HL-60 (cell line): ENCODE results near the gene RGL1.

Experiments
- DNase-seq, 2 experiments: peaks; one replicate each; pipeline ENCODE4 v3.0.0-alpha.2; 2010 to 2020; ENCODE audit warnings: low read depth in 1 of 2, low spot score in 1 of 2
- H3K27ac ChIP-seq: fragments of 250-450 bp; sonication (Bioruptor Pico); replicated peaks from 2 replicates; pipeline ENCODE4 v1.5.1; 2020; ENCODE audit warnings: mild to moderate bottlenecking, moderate library complexity
- H3K27me3 ChIP-seq: fragments of 250-450 bp; sonication (Bioruptor Pico); 2 replicates; pipeline ENCODE4 v1.5.1; 2021; ENCODE audit warnings: mild to moderate bottlenecking, moderate library complexity; ENCODE audit not compliant: insufficient read depth, poor library complexity, severe bottlenecking
- H3K4me3 ChIP-seq: replicated peaks from 2 replicates; pipeline ENCODE4 v1.5.1; 2011; ENCODE audit warnings: mild to moderate bottlenecking, control low read depth, low read length; ENCODE audit not compliant: insufficient read depth
- CTCF ChIP-seq: IDR thresholded peaks from one replicate; pipeline ENCODE4 v1.5.1; 2011; ENCODE audit warnings: low read length, control low read depth, inconsistent platforms; ENCODE audit not compliant: insufficient read depth
- GABPA ChIP-seq: IDR thresholded peaks from 2 replicates; pipeline ENCODE4 v1.6.1; 2012; ENCODE audit warnings: low read depth
- POLR2AphosphoS5 ChIP-seq: IDR thresholded peaks from 2 replicates; pipeline ENCODE4 v1.6.1; 2012; ENCODE audit warnings: low read depth
- SPI1 ChIP-seq: IDR thresholded peaks from 2 replicates; pipeline ENCODE4 v1.6.1; 2012; ENCODE audit warnings: low read depth, mild to moderate bottlenecking, borderline replicate concordance
- TF ChIP-seq, protein P1 (sequence below): IDR thresholded peaks from 2 replicates; pipeline ENCODE4 v1.6.1; 2012; ENCODE audit warnings: low read depth; ENCODE audit not compliant: insufficient replicate concordance

Gene RGL1

GRCh38 chr1:183914276-183914675 lies 109.4 kb downstream of the RGL1 start:
- Histone ChIP-seq H3K27me3 (no peaks in the 10 kb centered on the region), H3K4me3 (no peak overlapping the region), H3K27ac (no peak overlapping the region)
- no peak for DNase-seq
- TF ChIP-seq, protein P1, sequence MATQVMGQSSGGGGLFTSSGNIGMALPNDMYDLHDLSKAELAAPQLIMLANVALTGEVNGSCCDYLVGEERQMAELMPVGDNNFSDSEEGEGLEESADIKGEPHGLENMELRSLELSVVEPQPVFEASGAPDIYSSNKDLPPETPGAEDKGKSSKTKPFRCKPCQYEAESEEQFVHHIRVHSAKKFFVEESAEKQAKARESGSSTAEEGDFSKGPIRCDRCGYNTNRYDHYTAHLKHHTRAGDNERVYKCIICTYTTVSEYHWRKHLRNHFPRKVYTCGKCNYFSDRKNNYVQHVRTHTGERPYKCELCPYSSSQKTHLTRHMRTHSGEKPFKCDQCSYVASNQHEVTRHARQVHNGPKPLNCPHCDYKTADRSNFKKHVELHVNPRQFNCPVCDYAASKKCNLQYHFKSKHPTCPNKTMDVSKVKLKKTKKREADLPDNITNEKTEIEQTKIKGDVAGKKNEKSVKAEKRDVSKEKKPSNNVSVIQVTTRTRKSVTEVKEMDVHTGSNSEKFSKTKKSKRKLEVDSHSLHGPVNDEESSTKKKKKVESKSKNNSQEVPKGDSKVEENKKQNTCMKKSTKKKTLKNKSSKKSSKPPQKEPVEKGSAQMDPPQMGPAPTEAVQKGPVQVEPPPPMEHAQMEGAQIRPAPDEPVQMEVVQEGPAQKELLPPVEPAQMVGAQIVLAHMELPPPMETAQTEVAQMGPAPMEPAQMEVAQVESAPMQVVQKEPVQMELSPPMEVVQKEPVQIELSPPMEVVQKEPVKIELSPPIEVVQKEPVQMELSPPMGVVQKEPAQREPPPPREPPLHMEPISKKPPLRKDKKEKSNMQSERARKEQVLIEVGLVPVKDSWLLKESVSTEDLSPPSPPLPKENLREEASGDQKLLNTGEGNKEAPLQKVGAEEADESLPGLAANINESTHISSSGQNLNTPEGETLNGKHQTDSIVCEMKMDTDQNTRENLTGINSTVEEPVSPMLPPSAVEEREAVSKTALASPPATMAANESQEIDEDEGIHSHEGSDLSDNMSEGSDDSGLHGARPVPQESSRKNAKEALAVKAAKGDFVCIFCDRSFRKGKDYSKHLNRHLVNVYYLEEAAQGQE, result no peak
- TF ChIP-seq GABPA, result no peak
- TF ChIP-seq POLR2AphosphoS5, result no peak
- no peak for TF ChIP-seq SPI1
- TF ChIP-seq CTCF, result no peak

DNA sequence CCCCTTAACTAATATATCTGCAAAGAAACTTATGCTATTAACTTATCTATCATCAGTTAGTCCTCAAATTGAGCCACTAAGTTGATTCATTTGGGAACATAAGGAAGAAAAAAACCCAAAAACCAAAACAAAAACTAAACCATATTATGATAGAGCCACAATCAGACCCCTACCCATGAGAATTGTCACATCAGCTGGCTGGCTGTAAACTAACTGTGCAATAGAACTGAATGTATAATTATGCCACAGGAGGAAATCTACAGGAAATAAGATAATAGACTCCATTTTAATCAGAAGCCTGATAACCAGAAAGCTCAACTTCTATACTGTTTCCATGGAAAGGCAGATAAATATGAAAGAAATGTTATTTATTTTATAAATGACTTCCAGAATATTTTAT lies 110.0 kb downstream of the RGL1 start:
- no peak for DNase-seq
- no peak overlapping the region for H3K27ac ChIP-seq
- H3K4me3 ChIP-seq, result no peak overlapping the region
- H3K27me3 ChIP-seq, result no peaks in the 10 kb centered on the region
- TF ChIP-seq, protein P1, result no peak
- TF ChIP-seq SPI1, result no peak
- TF ChIP-seq GABPA, result no peak

GRCh38 chr1:183915625-183916510 lies 110.9 kb downstream of the RGL1 start:
- H3K27ac ChIP-seq, result no peak overlapping the region
- TF ChIP-seq GABPA (no peak), CTCF (peak; percentile 56)
- TF ChIP-seq, protein P1, result no peak

More at GRCh38 chr1:183915625-183916510, 110.9 kb downstream of the RGL1 start:
- Histone ChIP-seq H3K4me3 (no peak overlapping the region), H3K27me3 (no peaks in the 10 kb centered on the region)
- peak; percentile 73 to 82 for DNase-seq
